HepG2 (cell line): ENCODE data around the gene YWHAB. TPM values are rescaled to one million over a fixed set of nuclear protein-coding genes. Genes with fewer than 3 reads are reported as not detected.
A peak's percentile ranks its signal among the peaks of the same experiment; 100 is the strongest.

ENCODE experiments used
- ADNP ChIP-seq: sonication (generic); formaldehyde crosslinking; IDR thresholded peaks from 2 replicates; pipeline ENCODE4 v1.4.0; 2020; ENCODE audit warnings: missing genetic modification reagents
- AGO1 ChIP-seq: fragments of 200-400 bp; formaldehyde crosslinking; IDR thresholded peaks from 2 replicates; pipeline ENCODE4 v1.6.1; 2017; ENCODE audit warnings: mild to moderate bottlenecking, low read depth, low read length, moderate library complexity; ENCODE audit not compliant: poor library complexity, severe bottlenecking
- CC2D1A ChIP-seq: sonication (generic); formaldehyde crosslinking; IDR thresholded peaks from 2 replicates; pipeline ENCODE4 v1.8.1; 2023; ENCODE audit warnings: mild to moderate bottlenecking, missing genetic modification reagents
- DNMT3B ChIP-seq: conservative IDR thresholded peaks from 2 replicates; pipeline ENCODE4 v1.6.1; 2016; ENCODE audit warnings: missing biosample characterization, control low read depth
- GZF1 ChIP-seq: sonication (generic); formaldehyde crosslinking; IDR thresholded peaks from 2 replicates; pipeline ENCODE4 v1.5.1; 2020; ENCODE audit warnings: mild to moderate bottlenecking, missing genetic modification reagents
- KDM4B ChIP-seq: sonication (generic); formaldehyde crosslinking; IDR thresholded peaks from 2 replicates; pipeline ENCODE4 v1.4.0; 2020; ENCODE audit warnings: missing genetic modification reagents
- NFYC ChIP-seq: IDR thresholded peaks from 2 replicates; pipeline ENCODE4 v1.6.1; 2016; ENCODE audit warnings: missing genetic modification reagents, missing compliant biosample characterization
- TCF12 ChIP-seq, 2 experiments: fragments of 450-650 bp in 1 of 2; sonication (generic) in 1 of 2; formaldehyde crosslinking in 1 of 2; IDR thresholded peaks; 2 replicates each; pipeline versions ENCODE4 v1.6.1 to v1.8.0; 2017 to 2022; ENCODE audit warnings: antibody characterized with exemption in 1 of 2, mild to moderate bottlenecking in 1 of 2, missing genetic modification reagents in 1 of 2, moderate library complexity in 1 of 2
- TEAD3 ChIP-seq: optimal IDR thresholded peaks from 2 replicates; pipeline ENCODE3; 2016; ENCODE audit warnings: borderline replicate concordance
- ZFP62 ChIP-seq: sonication (generic); formaldehyde crosslinking; IDR thresholded peaks from 2 replicates; pipeline ENCODE4 v1.4.0; 2020; ENCODE audit warnings: missing genetic modification reagents
- ZNF343 ChIP-seq: sonication (generic); formaldehyde crosslinking; IDR thresholded peaks from 2 replicates; pipeline ENCODE4 v1.4.0; 2020; ENCODE audit warnings: mild to moderate bottlenecking, missing genetic modification reagents
- ZNF556 ChIP-seq: sonication (generic); formaldehyde crosslinking; IDR thresholded peaks from 2 replicates; pipeline ENCODE4 v1.4.0; 2020; ENCODE audit warnings: mild to moderate bottlenecking, missing genetic modification reagents, borderline replicate concordance
- polyA plus RNA-seq, 8 experiments: library from polyadenylated mRNA; depleted of rRNA in 3 of 8; stranded (reverse) in 7 of 8; unstranded in 1 of 8; fragments of >200 nt; fragmentation: Illumina TruSeq in 4 of 8; extraction: Trizol in 4 of 8; gene quantifications; 2 replicates each; pipeline versions ENCODE4 v1.2.1 to v1.2.3, GENCODE V29; 2011 to 2016; ENCODE audit warnings: low read depth in 4 of 8, missing spikeins in 1 of 8, mixed read lengths in 1 of 8; ENCODE audit not compliant: insufficient read depth in 1 of 8
- total RNA-seq, 5 experiments: library from RNA; depleted of rRNA; stranded (reverse); fragments of >200 nt; fragmentation: Illumina TruSeq; extraction: Trizol; gene quantifications; 2 replicates each; pipeline ENCODE4 v1.2.3, GENCODE V29; 2016; ENCODE audit warnings: low read depth in 1 of 5
- TF ChIP-seq, protein P1 (sequence below): sonication (generic); formaldehyde crosslinking; IDR thresholded peaks from 2 replicates; pipeline ENCODE4 v1.4.0; 2020; ENCODE audit warnings: low read depth, mild to moderate bottlenecking, missing genetic modification reagents
- TF ChIP-seq, protein P2 (sequence below): sonication (generic); formaldehyde crosslinking; IDR thresholded peaks from 2 replicates; pipeline ENCODE4 v1.8.0; 2022; ENCODE audit warnings: mild to moderate bottlenecking, missing genetic modification reagents
- TF ChIP-seq, protein P3 (sequence below): sonication (generic); formaldehyde crosslinking; IDR thresholded peaks from 2 replicates; pipeline ENCODE4 v1.4.0; 2020; ENCODE audit warnings: missing genetic modification reagents, mild to moderate bottlenecking, borderline replicate concordance
- TF ChIP-seq, protein P4 (sequence below): IDR thresholded peaks from 2 replicates; pipeline ENCODE4 v1.6.1; 2016; ENCODE audit warnings: mild to moderate bottlenecking
- TF ChIP-seq, protein P5 (sequence below): sonication (generic); formaldehyde crosslinking; IDR thresholded peaks from 2 replicates; pipeline ENCODE4 v1.5.0; 2020; ENCODE audit warnings: missing genetic modification reagents
- TF ChIP-seq, protein P6 (sequence below): sonication (generic); formaldehyde crosslinking; IDR thresholded peaks from 2 replicates; pipeline ENCODE4 v1.5.0; 2020; ENCODE audit warnings: mild to moderate bottlenecking, missing genetic modification reagents

Gene YWHAB
- total and polyA plus RNA-seq, 2 of the 13 experiments (the other 11 are each of a cell fraction or from before 2014, with no cell fraction given) = 77.2 to 121 TPM

DNA sequence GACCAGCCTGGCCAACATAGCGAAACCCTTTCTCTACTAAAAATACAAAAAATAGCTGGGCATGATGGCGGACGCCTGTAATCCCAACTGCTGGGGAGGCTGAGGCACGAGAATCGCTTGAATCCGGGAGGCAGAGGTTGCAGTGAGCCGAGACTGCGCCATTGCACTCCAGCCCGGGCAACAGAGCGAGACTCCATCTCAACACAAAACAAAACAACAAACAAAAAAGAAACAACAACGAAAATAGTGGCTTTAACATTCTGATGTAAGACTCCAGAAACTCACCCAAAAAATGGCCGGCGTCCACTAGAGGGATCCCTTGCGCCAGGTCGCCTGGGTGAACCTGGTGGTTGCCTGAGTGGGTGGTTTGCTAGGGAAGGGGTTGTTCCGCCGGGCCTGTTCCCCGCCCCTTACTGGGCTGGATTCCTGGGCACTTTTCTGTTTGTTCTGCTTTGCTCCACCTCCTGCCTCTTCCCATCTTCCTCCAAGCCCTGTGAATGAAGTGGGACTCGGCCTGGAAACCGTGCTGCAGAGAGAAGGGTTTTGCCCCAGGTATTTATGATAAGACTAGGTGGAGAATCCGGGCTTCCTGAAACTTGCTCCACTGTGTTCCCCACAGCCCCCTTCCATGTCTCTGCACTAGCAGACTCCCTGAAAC is 25.9 kb downstream of the YWHAB start (continued):
- TF ChIP-seq, protein P1, sequence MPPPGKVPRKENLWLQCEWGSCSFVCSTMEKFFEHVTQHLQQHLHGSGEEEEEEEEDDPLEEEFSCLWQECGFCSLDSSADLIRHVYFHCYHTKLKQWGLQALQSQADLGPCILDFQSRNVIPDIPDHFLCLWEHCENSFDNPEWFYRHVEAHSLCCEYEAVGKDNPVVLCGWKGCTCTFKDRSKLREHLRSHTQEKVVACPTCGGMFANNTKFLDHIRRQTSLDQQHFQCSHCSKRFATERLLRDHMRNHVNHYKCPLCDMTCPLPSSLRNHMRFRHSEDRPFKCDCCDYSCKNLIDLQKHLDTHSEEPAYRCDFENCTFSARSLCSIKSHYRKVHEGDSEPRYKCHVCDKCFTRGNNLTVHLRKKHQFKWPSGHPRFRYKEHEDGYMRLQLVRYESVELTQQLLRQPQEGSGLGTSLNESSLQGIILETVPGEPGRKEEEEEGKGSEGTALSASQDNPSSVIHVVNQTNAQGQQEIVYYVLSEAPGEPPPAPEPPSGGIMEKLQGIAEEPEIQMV (CRISPR knock-in tag) = no peak
- TF ChIP-seq GZF1 (CRISPR knock-in tag) = no peak
- TF ChIP-seq TCF12 (IDR thresholded peaks at IDR 0.05) = no peak
- no peak for TF ChIP-seq TCF12 (CRISPR knock-in tag; IDR thresholded peaks at IDR 0.05)
- TF ChIP-seq, protein P2, sequence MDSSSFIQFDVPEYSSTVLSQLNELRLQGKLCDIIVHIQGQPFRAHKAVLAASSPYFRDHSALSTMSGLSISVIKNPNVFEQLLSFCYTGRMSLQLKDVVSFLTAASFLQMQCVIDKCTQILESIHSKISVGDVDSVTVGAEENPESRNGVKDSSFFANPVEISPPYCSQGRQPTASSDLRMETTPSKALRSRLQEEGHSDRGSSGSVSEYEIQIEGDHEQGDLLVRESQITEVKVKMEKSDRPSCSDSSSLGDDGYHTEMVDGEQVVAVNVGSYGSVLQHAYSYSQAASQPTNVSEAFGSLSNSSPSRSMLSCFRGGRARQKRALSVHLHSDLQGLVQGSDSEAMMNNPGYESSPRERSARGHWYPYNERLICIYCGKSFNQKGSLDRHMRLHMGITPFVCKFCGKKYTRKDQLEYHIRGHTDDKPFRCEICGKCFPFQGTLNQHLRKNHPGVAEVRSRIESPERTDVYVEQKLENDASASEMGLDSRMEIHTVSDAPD (CRISPR knock-in tag) = 0 out of 2 replicates have a peak, but pooled peaks have one; percentile 51
- TF ChIP-seq, protein P3, sequence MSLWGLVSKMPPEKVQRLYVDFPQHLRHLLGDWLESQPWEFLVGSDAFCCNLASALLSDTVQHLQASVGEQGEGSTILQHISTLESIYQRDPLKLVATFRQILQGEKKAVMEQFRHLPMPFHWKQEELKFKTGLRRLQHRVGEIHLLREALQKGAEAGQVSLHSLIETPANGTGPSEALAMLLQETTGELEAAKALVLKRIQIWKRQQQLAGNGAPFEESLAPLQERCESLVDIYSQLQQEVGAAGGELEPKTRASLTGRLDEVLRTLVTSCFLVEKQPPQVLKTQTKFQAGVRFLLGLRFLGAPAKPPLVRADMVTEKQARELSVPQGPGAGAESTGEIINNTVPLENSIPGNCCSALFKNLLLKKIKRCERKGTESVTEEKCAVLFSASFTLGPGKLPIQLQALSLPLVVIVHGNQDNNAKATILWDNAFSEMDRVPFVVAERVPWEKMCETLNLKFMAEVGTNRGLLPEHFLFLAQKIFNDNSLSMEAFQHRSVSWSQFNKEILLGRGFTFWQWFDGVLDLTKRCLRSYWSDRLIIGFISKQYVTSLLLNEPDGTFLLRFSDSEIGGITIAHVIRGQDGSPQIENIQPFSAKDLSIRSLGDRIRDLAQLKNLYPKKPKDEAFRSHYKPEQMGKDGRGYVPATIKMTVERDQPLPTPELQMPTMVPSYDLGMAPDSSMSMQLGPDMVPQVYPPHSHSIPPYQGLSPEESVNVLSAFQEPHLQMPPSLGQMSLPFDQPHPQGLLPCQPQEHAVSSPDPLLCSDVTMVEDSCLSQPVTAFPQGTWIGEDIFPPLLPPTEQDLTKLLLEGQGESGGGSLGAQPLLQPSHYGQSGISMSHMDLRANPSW = no peak
- TF ChIP-seq TEAD3 (CRISPR knock-in tag) = peak; percentile 88
- TF ChIP-seq CC2D1A (CRISPR knock-in tag) = no peak
- TF ChIP-seq, protein P4, sequence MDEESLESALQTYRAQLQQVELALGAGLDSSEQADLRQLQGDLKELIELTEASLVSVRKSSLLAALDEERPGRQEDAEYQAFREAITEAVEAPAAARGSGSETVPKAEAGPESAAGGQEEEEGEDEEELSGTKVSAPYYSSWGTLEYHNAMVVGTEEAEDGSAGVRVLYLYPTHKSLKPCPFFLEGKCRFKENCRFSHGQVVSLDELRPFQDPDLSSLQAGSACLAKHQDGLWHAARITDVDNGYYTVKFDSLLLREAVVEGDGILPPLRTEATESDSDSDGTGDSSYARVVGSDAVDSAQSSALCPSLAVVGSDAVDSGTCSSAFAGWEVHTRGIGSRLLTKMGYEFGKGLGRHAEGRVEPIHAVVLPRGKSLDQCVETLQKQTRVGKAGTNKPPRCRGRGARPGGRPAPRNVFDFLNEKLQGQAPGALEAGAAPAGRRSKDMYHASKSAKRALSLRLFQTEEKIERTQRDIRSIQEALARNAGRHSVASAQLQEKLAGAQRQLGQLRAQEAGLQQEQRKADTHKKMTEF = peak; percentile 72; the same call in 1 of the 2 replicates
- TF ChIP-seq, protein P5, sequence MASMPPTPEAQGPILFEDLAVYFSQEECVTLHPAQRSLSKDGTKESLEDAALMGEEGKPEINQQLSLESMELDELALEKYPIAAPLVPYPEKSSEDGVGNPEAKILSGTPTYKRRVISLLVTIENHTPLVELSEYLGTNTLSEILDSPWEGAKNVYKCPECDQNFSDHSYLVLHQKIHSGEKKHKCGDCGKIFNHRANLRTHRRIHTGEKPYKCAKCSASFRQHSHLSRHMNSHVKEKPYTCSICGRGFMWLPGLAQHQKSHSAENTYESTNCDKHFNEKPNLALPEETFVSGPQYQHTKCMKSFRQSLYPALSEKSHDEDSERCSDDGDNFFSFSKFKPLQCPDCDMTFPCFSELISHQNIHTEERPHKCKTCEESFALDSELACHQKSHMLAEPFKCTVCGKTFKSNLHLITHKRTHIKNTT (CRISPR knock-in tag) = no peak
- peak; percentile 41 for TF ChIP-seq NFYC (CRISPR knock-in tag)
- no peak for TF ChIP-seq ZNF343 (CRISPR knock-in tag)
- TF ChIP-seq, protein P6, sequence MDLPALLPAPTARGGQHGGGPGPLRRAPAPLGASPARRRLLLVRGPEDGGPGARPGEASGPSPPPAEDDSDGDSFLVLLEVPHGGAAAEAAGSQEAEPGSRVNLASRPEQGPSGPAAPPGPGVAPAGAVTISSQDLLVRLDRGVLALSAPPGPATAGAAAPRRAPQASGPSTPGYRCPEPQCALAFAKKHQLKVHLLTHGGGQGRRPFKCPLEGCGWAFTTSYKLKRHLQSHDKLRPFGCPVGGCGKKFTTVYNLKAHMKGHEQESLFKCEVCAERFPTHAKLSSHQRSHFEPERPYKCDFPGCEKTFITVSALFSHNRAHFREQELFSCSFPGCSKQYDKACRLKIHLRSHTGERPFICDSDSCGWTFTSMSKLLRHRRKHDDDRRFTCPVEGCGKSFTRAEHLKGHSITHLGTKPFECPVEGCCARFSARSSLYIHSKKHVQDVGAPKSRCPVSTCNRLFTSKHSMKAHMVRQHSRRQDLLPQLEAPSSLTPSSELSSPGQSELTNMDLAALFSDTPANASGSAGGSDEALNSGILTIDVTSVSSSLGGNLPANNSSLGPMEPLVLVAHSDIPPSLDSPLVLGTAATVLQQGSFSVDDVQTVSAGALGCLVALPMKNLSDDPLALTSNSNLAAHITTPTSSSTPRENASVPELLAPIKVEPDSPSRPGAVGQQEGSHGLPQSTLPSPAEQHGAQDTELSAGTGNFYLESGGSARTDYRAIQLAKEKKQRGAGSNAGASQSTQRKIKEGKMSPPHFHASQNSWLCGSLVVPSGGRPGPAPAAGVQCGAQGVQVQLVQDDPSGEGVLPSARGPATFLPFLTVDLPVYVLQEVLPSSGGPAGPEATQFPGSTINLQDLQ (CRISPR knock-in tag) = no peak; the same call in 1 of the 2 replicates
- TF ChIP-seq KDM4B (CRISPR knock-in tag) = peak; percentile 68; the same call in 1 of the 2 replicates
- TF ChIP-seq ZNF556 (CRISPR knock-in tag) = peak; percentile 95
- no peak for TF ChIP-seq ADNP (CRISPR knock-in tag)
- TF ChIP-seq ZFP62 (CRISPR knock-in tag) = no peak
- TF ChIP-seq AGO1 = no peak
- TF ChIP-seq DNMT3B (CRISPR knock-in tag) = no peak
